Smooth muscle cell of the brain vasculature (primary cell): ENCODE data around the gene POU4F3.
"Not testable (repeated sequence)": the region's sequence is repeated elsewhere in the genome, so short reads cannot be mapped to it uniquely, and the experiment has no call there.

ENCODE experiments used
- DNase-seq: peaks from one replicate; pipeline ENCODE4 v3.0.0-alpha.2; 2012; ENCODE audit warnings: low read depth, low spot score

POU4F3 gene

GRCh38 chr5:146338774-146339714 is at the start of gene POU4F3:
Gene POU4F3 (plus strand): TSS chr5:146338839. CDS start chr5:146339113, 274 bp downstream.
- no peak for DNase-seq

GRCh38 chr5:146290318-146290717 is 48.3 kb upstream of the POU4F3 start:
- DNase-seq, result no peak

- DNase-seq, result peak; percentile 28
Measured at GRCh38 chr5:146291421-146292074, 47.1 kb upstream of the POU4F3 start.

GRCh38 chr5:146296245-146296644 is 42.4 kb upstream of the POU4F3 start:
- DNase-seq, result no peak

DNA sequence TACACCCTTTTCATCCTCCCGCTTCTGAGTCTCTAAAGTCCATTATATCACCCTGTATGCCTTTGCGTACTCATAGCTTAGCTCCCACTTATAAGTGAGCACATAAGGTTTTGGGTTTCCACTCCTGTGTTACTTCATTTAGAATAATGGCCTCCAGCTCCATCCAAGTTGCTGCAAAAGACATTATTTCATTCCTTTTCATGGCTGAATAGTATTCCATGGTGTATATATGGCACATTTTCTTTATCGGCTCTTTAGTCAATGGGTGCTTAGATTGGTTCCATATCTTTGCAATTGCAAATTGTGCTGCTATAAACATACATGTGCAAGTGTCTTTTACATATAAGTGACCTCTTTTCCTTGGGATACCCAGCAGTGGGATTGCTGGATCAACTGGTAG is 39.7 kb upstream of the POU4F3 start:
- not testable (repeated sequence) for DNase-seq

DNA sequence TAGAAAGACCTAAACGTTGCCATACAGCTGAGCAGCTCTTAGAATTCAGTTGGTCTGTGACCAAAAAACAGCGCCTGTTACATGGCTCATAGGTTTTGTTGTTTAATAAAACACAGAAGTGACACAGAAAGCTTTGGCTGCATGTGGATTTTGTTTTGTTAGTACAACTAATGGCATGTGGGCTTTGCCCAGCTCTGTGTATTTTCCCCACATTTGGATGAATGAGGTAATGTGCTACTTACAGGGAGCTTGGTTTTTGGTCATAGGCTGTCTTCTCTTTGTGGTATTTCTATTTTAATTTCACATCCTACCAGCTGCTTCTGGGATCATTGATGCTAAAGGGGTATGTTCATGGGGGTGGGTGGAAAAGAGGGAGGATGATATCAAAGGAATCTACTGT is 37.0 kb upstream of the POU4F3 start:
- DNase-seq, result no peak

GRCh38 chr5:146302406-146302805 is 36.2 kb upstream of the POU4F3 start:
- DNase-seq, result no peak

GRCh38 chr5:146306838-146307237 is 31.8 kb upstream of the POU4F3 start:
- no peak for DNase-seq

DNA sequence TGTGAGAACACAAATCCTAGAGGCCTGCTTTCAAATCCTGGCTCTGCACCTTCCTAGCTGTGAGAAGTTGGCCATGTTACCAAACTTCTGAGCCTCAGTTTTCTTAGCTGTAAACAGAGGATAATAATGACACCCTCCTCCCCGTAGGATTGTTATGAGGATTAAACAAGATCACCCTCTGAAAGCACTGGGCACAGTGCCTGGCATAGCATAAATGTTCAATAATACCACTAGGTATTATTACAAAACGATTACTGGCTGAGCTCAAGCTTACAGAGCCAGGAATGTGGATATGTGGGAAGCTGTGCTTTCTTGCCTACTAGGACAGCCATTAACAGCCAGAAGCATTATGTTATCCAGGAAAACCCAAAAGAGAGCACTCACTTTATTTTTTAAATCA is 30.8 kb upstream of the POU4F3 start:
- no peak for DNase-seq

- DNase-seq, result no peak
Measured at GRCh38 chr5:146310540-146310939, 28.1 kb upstream of the POU4F3 start.

GRCh38 chr5:146311278-146311677 is 27.4 kb upstream of the POU4F3 start:
- no peak for DNase-seq

GRCh38 chr5:146313027-146313426 is 25.6 kb upstream of the POU4F3 start:
- DNase-seq, result no peak

DNA sequence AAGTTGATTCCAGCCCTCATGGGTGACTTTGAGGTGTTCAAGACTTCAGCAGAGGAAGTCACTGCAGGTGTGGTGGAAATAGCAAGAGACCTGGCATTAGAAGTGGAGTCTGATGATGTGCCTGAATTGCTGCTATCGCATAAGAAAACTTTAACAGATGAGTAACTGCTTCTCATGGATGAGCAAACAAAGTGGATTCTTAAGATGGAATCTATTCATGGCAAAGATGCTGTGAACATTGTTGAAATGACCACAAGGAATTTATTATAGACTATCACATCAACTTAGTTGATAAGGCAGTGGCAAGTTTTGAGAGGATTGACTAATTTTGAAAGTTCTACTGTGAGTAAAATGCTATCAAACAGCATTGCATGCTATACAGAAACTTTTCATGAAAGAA is 17.1 kb upstream of the POU4F3 start:
- DNase-seq, result no peak

- no peak for DNase-seq
Measured at GRCh38 chr5:146327257-146327870, 11.3 kb upstream of the POU4F3 start.

GRCh38 chr5:146327989-146328388 is 10.7 kb upstream of the POU4F3 start:
- DNase-seq, result no peak

DNA sequence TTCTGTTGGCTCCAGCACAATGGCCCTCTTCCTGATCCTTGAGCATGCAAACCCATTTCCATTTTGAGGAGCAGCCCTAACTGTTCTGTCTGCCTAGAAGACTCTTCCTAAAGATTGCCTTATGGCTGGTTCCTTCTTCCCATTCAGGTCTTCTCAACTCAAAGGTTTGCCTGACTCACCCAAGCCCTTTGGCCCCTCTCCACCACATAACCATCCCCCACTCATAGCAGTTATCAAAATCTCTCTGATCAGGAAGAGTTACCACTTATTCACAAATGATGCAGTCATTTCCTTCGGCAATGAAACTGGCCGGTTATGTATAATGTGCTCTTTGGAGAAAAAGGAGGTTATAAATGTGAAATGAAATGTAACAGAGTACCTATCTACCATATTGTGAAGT is 8.9 kb upstream of the POU4F3 start:
- DNase-seq, result no peak

- DNase-seq, result no peak
Measured at GRCh38 chr5:146331423-146331822, 7.2 kb upstream of the POU4F3 start.

- DNase-seq, result no peak
Measured at GRCh38 chr5:146334074-146334533, 4.5 kb upstream of the POU4F3 start.

- DNase-seq, result no peak
Measured at GRCh38 chr5:146336197-146336596, 2.4 kb upstream of the POU4F3 start.

DNA sequence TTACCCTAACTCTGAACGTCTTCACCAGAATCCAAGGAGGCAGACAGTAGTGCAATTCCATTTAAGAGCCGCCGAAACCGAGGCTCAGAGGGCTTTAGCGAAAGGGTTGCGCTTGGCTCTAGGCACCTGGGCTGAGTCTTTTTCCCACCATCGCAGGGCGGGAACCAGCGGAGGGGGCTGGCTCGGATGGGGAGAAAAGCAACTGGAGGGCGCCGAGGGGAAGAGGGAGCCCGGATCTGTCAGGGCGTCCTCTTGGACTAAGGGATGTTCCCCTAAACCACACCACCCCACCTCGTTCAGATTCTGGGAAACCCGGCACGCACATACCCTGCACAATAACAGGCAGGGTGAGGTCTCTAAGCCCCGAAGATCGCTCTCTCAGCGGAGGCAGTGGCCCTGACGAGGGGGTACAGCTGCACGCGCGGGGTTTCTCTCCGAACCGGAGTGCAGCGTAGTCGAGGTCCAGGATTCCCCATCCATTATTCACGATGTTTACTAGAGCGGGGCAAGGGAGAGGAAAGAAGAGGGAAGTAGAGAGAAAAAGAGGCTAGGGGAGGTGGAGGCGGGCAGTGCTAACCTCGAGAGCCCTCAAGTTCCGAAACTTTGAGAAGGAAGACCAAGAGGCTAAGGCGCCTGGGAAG is 1.3 kb upstream of the POU4F3 start:
- no peak for DNase-seq

DNA sequence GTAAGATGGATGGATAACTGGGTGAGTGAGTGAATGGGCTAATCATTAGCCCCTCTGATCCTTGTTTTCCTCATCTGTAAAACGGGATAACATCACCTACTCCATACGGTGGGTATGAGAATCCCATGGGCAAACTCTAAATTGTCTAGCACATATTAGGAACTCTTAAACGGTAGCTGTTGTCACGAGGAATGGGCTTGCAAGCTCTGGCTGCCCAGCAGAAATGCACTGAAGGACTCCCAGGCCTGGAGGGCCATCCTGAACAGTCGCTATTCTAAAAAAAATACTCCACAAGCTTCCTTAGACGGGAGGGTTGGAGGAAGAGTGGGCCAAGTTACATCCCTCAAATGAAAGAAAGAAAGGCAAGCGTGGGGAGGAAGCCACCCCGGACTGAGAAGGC is 711 bp upstream of the POU4F3 start:
- no peak for DNase-seq

GRCh38 chr5:146339715-146340259 is 1.1 kb downstream of the POU4F3 start:
- DNase-seq, result no peak
